ENCODE data around the gene DCUN1D4.

DNA sequence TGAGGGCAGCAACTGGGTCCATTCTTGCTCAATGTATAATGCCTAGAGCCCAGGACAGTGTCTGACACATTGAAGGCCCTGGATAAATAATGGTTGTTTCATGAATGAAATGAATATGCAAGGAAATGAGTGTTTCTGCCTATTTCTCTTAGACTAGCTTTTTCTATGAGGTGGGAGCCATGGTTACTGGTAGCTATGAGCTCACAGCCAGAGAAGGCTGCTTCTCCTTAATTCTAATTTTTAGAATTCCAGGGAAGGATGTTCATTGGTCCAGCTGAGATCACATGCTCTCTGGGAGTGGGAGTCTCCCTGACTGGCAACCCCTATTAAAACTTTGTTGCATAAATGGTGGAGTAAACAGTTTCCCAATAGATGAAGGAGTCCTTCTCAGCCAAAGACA lies 9.7 kb upstream of the DCUN1D4 start:
- TF ChIP-seq, protein P1, sequence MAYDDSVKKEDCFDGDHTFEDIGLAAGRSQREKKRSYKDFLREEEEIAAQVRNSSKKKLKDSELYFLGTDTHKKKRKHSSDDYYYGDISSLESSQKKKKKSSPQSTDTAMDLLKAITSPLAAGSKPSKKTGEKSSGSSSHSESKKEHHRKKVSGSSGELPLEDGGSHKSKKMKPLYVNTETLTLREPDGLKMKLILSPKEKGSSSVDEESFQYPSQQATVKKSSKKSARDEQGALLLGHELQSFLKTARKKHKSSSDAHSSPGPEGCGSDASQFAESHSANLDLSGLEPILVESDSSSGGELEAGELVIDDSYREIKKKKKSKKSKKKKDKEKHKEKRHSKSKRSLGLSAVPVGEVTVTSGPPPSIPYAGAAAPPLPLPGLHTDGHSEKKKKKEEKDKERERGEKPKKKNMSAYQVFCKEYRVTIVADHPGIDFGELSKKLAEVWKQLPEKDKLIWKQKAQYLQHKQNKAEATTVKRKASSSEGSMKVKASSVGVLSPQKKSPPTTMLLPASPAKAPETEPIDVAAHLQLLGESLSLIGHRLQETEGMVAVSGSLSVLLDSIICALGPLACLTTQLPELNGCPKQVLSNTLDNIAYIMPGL (CRISPR knock-in tag; IDR thresholded peaks at IDR 0.05), result no peak
- TF ChIP-seq, protein P2, sequence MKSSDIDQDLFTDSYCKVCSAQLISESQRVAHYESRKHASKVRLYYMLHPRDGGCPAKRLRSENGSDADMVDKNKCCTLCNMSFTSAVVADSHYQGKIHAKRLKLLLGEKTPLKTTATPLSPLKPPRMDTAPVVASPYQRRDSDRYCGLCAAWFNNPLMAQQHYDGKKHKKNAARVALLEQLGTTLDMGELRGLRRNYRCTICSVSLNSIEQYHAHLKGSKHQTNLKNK (CRISPR knock-in tag; IDR thresholded peaks at IDR 0.05), result no peak

All from WTC11 (cell line).